Activated CD4-positive, alpha-beta T cell treated with anti-CD3 and anti-CD28 coated beads for 24 hours (primary cell): ENCODE data around the gene HSP90AA1.

Experiments used
- DNase-seq, 2 donors: peaks; one replicate each; pipeline ENCODE4 v3.0.0-alpha.2; 2020; ENCODE audit warnings: low read depth in 2 of 2

HSP90AA1 gene

GRCh38 chr14:102042699-102043098, 44.1 kb downstream of the HSP90AA1 start:
- no peak for DNase-seq

GRCh38 chr14:102040153-102040552, 46.7 kb downstream of the HSP90AA1 start:
- DNase-seq = no peak

DNA sequence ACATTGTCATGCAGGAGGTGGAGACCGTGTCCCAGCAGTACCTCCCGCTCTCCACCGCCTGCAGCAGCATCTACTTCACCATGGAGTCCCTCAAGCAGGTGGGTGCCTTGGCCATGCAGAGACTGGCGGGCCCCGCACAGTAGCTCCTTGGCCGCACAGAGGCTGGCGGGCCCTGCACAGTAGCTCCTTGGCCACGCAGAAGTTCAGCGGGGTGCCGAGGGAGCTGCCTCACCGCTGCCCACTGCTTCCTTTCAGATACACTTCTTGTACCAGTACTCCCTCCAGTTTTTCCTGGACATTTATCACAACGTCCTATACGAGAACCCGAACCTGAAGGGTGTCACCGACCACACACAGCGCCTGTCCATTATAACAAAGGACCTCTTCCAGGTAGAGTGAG, 47.7 kb downstream of the HSP90AA1 start:
- DNase-seq = no peak

DNA sequence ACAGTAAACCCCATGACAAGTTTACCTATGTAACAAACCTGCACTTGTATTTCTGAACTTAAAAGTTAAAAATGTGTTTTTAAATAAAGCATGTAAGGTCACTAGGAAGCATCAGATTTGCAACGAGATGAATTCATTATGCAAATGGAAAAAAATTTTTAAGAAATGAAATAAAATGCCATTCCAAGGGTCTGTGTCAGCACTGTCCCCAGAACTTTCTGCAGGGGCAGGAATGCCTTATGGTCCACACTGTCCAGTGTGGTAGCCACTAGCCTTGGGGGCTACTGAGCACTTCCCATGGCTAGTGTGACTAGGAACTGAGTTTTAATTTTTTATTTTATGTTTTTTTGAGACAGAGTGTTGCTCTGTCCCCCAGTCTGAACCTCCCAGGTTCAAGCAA, 49.2 kb downstream of the HSP90AA1 start:
- no peak for DNase-seq

DNA sequence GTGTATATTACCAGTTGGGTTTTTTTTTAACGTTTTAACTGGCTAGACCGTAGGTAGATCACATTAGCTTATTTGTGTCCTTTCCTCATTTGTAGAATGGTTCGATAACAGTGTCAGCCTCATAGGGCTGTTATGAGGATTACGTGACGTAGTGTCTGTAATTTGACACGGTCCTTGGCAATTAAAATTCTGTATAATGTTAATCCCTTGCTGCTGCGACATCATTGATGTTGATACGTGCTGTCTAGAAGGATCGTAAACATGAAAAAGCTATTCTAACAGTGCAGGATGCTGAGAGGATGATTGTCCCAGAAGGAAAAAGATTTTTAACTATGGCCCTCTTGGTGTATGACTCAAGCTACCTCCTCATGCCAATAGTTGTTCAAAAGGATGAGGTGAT, 50.9 kb downstream of the HSP90AA1 start:
- DNase-seq = no peak

GRCh38 chr14:102034301-102034700, 52.5 kb downstream of the HSP90AA1 start:
- no peak for DNase-seq

- DNase-seq = no peak
Measured at GRCh38 chr14:102033241-102033640, 53.6 kb downstream of the HSP90AA1 start.
